Loucy (cell line): ENCODE results near the gene TMPO.

ENCODE experiments used
- CTCF ChIP-seq: fragments of 200-600 bp; sonication (generic); conservative IDR thresholded peaks from 2 replicates; pipeline ENCODE4 v1.5.1; 2014; ENCODE audit warnings: mild to moderate bottlenecking, antibody characterized with exemption, low read length
- EZH2phosphoT487 ChIP-seq: fragments of 200-600 bp; IDR thresholded peaks from 2 replicates; pipeline ENCODE4 v1.6.1; 2018; ENCODE audit warnings: antibody characterized with exemption, mild to moderate bottlenecking, moderate library complexity, borderline replicate concordance

DNA sequence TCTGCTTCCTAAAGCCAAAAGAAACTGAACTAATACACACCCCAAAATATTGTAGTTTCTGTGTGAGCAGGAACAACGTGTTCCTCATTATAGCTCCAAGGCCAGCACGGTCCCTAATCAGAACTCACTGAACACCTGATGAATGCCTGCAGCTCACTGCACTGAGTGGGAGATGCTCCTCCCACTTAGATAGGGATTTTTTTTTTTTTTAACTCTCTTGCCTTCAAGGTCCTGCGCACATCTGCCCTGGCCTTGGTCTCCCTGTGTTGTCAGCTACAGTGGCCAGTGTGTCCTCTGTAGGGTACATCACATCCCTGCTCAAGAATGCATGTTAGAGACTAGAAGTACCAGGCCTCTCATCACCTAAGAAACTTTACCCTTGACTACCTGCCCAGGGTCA, 44.3 kb upstream of the TMPO start:
- no peak for TF ChIP-seq CTCF
- no peak for TF ChIP-seq EZH2phosphoT487
